Occipital lobe (tissue), 1 donor: ENCODE data around the gene CD274. TPM values are rescaled to one million over a fixed set of nuclear protein-coding genes. Genes with fewer than 3 reads are reported as not detected.

ENCODE experiments used
- total RNA-seq: library from RNA; depleted of rRNA; stranded (reverse); fragments of >200 nt; gene quantifications from one replicate; pipeline ENCODE4 v1.2.3, GENCODE V29; 2014

Gene CD274
- total RNA-seq, 1 donor from 2014 or later: 0.62 TPM

Other genes starting within 250 kb of the CD274 start
- not detected for gene INSL4, start 219.1 kb upstream of the CD274 start, total RNA-seq
- gene RLN2, start 145.8 kb upstream of the CD274 start, total RNA-seq: not detected
- gene RLN1, start 110.7 kb upstream of the CD274 start, total RNA-seq: 0.62 TPM
- gene PLGRKT, start 12.6 kb upstream of the CD274 start, total RNA-seq: 25.1 TPM
- 0.62 TPM for gene PDCD1LG2, start 60.0 kb downstream of the CD274 start, total RNA-seq
- gene RIC1, start 178.6 kb downstream of the CD274 start, total RNA-seq: 33.4 TPM